ENCODE data around the gene DLEU7. TPM values are rescaled to one million over a fixed set of nuclear protein-coding genes. Genes with fewer than 3 reads are reported as not detected.

DLEU7 gene
- total and polyA plus RNA-seq, 2 of the 13 experiments (the other 11 are each of a cell fraction or from before 2014, with no cell fraction given): not detected

- POLR2A ChIA-PET: no interaction called here
- WGBS (ENCODE audit: low lambda C conversion rate): 58% methylated on average over 3 of the region's 3 CpGs
- TF ChIP-seq ZNF136 (CRISPR knock-in tag; IDR thresholded peaks at IDR 0.05; ENCODE audit: low read depth): no peak
- TF ChIP-seq ATF7 (IDR thresholded peaks at IDR 0.05): no peak
- no peak for TF ChIP-seq ATF7 (CRISPR knock-in tag; IDR thresholded peaks at IDR 0.05)
- no peak for TF ChIP-seq SMAD9 (CRISPR knock-in tag; IDR thresholded peaks at IDR 0.05)
- no peak for TF ChIP-seq GRHL1 (CRISPR knock-in tag; conservative IDR thresholded peaks at IDR 0.05)
- no peak for TF ChIP-seq WIZ (CRISPR knock-in tag; IDR thresholded peaks at IDR 0.05)
- TF ChIP-seq, protein P1, sequence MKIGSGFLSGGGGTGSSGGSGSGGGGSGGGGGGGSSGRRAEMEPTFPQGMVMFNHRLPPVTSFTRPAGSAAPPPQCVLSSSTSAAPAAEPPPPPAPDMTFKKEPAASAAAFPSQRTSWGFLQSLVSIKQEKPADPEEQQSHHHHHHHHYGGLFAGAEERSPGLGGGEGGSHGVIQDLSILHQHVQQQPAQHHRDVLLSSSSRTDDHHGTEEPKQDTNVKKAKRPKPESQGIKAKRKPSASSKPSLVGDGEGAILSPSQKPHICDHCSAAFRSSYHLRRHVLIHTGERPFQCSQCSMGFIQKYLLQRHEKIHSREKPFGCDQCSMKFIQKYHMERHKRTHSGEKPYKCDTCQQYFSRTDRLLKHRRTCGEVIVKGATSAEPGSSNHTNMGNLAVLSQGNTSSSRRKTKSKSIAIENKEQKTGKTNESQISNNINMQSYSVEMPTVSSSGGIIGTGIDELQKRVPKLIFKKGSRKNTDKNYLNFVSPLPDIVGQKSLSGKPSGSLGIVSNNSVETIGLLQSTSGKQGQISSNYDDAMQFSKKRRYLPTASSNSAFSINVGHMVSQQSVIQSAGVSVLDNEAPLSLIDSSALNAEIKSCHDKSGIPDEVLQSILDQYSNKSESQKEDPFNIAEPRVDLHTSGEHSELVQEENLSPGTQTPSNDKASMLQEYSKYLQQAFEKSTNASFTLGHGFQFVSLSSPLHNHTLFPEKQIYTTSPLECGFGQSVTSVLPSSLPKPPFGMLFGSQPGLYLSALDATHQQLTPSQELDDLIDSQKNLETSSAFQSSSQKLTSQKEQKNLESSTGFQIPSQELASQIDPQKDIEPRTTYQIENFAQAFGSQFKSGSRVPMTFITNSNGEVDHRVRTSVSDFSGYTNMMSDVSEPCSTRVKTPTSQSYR (CRISPR knock-in tag; IDR thresholded peaks at IDR 0.05; ENCODE audit: borderline replicate concordance): no peak
- no peak for TF ChIP-seq PRMT3 (CRISPR knock-in tag; IDR thresholded peaks at IDR 0.05; ENCODE audit: borderline replicate concordance, low read depth)
- no peak for TF ChIP-seq SAFB2 (CRISPR knock-in tag; IDR thresholded peaks at IDR 0.05; ENCODE audit: borderline replicate concordance, low read depth)
- TF ChIP-seq ZNF12 (CRISPR knock-in tag; IDR thresholded peaks at IDR 0.05): no peak
- no peak for TF ChIP-seq RBM39 (IDR thresholded peaks at IDR 0.05; ENCODE audit: low read depth, low read length, poor library complexity, severe bottlenecking)
- TF ChIP-seq, protein P2, sequence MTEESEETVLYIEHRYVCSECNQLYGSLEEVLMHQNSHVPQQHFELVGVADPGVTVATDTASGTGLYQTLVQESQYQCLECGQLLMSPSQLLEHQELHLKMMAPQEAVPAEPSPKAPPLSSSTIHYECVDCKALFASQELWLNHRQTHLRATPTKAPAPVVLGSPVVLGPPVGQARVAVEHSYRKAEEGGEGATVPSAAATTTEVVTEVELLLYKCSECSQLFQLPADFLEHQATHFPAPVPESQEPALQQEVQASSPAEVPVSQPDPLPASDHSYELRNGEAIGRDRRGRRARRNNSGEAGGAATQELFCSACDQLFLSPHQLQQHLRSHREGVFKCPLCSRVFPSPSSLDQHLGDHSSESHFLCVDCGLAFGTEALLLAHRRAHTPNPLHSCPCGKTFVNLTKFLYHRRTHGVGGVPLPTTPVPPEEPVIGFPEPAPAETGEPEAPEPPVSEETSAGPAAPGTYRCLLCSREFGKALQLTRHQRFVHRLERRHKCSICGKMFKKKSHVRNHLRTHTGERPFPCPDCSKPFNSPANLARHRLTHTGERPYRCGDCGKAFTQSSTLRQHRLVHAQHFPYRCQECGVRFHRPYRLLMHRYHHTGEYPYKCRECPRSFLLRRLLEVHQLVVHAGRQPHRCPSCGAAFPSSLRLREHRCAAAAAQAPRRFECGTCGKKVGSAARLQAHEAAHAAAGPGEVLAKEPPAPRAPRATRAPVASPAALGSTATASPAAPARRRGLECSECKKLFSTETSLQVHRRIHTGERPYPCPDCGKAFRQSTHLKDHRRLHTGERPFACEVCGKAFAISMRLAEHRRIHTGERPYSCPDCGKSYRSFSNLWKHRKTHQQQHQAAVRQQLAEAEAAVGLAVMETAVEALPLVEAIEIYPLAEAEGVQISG (CRISPR knock-in tag; IDR thresholded peaks at IDR 0.05): no peak
- no peak for TF ChIP-seq ATF4 (CRISPR knock-in tag; IDR thresholded peaks at IDR 0.05)
- TF ChIP-seq THYN1 (CRISPR knock-in tag; IDR thresholded peaks at IDR 0.05; ENCODE audit: borderline replicate concordance, low read depth): no peak
- TF ChIP-seq RCOR2 (CRISPR knock-in tag; IDR thresholded peaks at IDR 0.05): no peak
- no peak for TF ChIP-seq ZNF530 (CRISPR knock-in tag; IDR thresholded peaks at IDR 0.05; ENCODE audit: low read depth)
- no peak for TF ChIP-seq ZNF44 (CRISPR knock-in tag; IDR thresholded peaks at IDR 0.05)
- no peak for TF ChIP-seq NFATC3 (CRISPR knock-in tag; IDR thresholded peaks at IDR 0.05)
- TF ChIP-seq ZSCAN12 (CRISPR knock-in tag; IDR thresholded peaks at IDR 0.05): no peak
Observed at GRCh38 chr13:50867637-50867945, 24.1 kb upstream of the DLEU7 start.

More at GRCh38 chr13:50867637-50867945, 24.1 kb upstream of the DLEU7 start:
- FAIRE-seq (no peak), DNase-seq (ENCODE audit: low spot score) (no peak), ATAC-seq (no peak)
- Histone ChIP-seq H4K20me1 (ENCODE audit: insufficient read depth, low read length) (no peaks in the 10 kb centered on the region), H3K27ac (ENCODE audit: extremely low read length, insufficient read depth, low read length) (no peak overlapping the region), H3K9me3 (ENCODE audit: low read length) (no peaks in the 10 kb centered on the region), H3K4me1 (ENCODE audit: insufficient read depth, low read length) (no peaks in the 10 kb centered on the region), H3K4me2 (ENCODE audit: low read depth, low read length) (no peak overlapping the region), H3K27me3 (ENCODE audit: control insufficient read depth in 1 of 2, insufficient read depth in 2 of 2, low read length in 2 of 2) (no peaks in the 10 kb centered on the region), H3K36me3 (replicated peaks in 1 of 2; ENCODE audit: control insufficient read depth in 1 of 2, insufficient read depth in 2 of 2, low read length in 2 of 2) (no peaks in the 10 kb centered on the region), H3K9ac (ENCODE audit: insufficient read depth, low read depth, low read length) (no peak overlapping the region), H3K79me2 (ENCODE audit: insufficient read depth, low read length) (no peaks in the 10 kb centered on the region), H2AFZ (ENCODE audit: low read length) (no peak overlapping the region), H3K4me3 (replicated peaks in 1 of 3; ENCODE audit: insufficient read depth in 1 of 3, low read depth in 2 of 3, low read length in 3 of 3) (no peak overlapping the region)
- intact Hi-C loops (cut with micrococcal nuclease; ENCODE audit: unreplicated experiment): no loop called here
- CTCF ChIA-PET (ENCODE audit: low intra/inter-chr PET ratio, low total read pairs): no interaction called here
- in situ Hi-C loops (cut with HindIII; ENCODE audit: extremely low pct_ligation_motif_present, low pct_unique_long_range_greater_than_20kb): no loop called here
- BruUV-seq (replicated peaks): no TSS peak
